Endothelial cell (in vitro differentiated cells): Measurements from ENCODE around the gene CKB. TPM values are rescaled to one million over a fixed set of nuclear protein-coding genes. Genes with fewer than 3 reads are reported as not detected.
A peak's percentile ranks its signal among the peaks of the same experiment; 100 is the strongest.

Experiments
- DNase-seq: peaks from one replicate; pipeline ENCODE4 v3.0.0; 2021; ENCODE audit warnings: low spot score
- H3K27ac Mint-ChIP-seq: one replicate; pipeline ENCODE4 v1.8.0; 2021; ENCODE audit warnings: mixed read lengths, inconsistent platforms; ENCODE audit not compliant: unreplicated experiment
- H3K27me3 Mint-ChIP-seq: one replicate; pipeline ENCODE4 v1.8.0; 2021; ENCODE audit warnings: mild to moderate bottlenecking, moderate library complexity, mixed read lengths, inconsistent platforms; ENCODE audit not compliant: unreplicated experiment
- H3K36me3 Mint-ChIP-seq: one replicate; pipeline ENCODE4 v1.8.0; 2021; ENCODE audit warnings: mild to moderate bottlenecking, low read depth, mixed read lengths, inconsistent platforms; ENCODE audit not compliant: unreplicated experiment
- H3K4me1 Mint-ChIP-seq: one replicate; pipeline ENCODE4 v1.8.0; 2021; ENCODE audit warnings: mild to moderate bottlenecking, mixed read lengths, inconsistent platforms; ENCODE audit not compliant: unreplicated experiment
- H3K4me3 Mint-ChIP-seq: one replicate; pipeline ENCODE4 v1.8.0; 2021; ENCODE audit warnings: mild to moderate bottlenecking, mixed read lengths, inconsistent platforms; ENCODE audit not compliant: unreplicated experiment
- H3K9me3 Mint-ChIP-seq: one replicate; pipeline ENCODE4 v1.8.0; 2021; ENCODE audit warnings: mixed read lengths, inconsistent platforms; ENCODE audit not compliant: unreplicated experiment
- total RNA-seq: library from RNA; stranded (reverse); fragmentation: NEBNext Ultra II Directional; extraction: Animal tissue kit (Norgen Biotek cat#: 25700); gene quantifications from one replicate; pipeline ENCODE4 v1.2.1, GENCODE V29; 2021; ENCODE audit not compliant: unreplicated experiment
- TF ChIP-seq, protein P1 (sequence below): fragments of 200-600 bp; sonication (generic); IDR thresholded peaks from one replicate; pipeline ENCODE4 v1.5.0; 2021; ENCODE audit warnings: antibody characterized with exemption; ENCODE audit not compliant: unreplicated experiment

Gene CKB
- total RNA-seq, 1 donor from 2014 or later: 23.1 TPM

DNA sequence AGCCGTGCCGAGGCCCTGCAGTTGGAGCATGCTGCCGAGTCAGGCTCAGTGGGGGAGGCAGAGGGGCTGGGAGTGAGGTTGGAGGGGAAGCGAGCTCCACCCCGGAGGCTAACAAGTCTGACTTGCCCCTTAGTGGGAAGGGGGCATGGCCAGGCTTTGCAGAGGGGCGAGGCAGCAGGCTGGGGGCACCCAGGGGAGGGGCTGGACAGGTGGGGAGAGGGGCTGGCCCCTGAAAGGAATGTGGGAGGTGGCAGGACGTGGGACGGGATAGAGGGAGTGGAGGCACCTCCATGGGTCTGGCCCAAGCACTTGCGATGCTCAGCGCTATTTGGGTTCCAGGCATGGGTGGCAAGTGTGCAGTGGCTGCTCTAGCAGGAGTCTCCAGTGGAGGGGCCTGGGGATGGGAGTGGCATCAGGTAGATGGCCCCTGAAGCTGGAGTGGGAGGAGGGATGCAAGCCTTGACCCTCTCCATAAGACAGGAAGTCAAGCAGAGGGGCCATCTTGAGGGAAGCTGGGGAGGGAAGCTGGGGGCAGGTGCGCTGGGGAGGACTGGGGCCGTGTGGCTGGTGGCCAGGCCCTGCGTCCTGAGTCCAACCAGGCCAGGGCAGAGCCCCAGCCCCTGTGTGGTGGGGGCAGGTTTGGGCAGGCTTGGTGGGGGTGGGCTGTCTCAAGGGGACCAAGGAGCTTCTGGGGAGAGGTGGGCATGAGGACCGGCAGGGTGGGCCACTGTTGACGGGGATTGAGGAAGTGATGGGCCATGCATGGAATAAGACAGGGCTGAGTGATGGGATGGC is 9.0 kb upstream of the CKB start:
- TF ChIP-seq, protein P1, sequence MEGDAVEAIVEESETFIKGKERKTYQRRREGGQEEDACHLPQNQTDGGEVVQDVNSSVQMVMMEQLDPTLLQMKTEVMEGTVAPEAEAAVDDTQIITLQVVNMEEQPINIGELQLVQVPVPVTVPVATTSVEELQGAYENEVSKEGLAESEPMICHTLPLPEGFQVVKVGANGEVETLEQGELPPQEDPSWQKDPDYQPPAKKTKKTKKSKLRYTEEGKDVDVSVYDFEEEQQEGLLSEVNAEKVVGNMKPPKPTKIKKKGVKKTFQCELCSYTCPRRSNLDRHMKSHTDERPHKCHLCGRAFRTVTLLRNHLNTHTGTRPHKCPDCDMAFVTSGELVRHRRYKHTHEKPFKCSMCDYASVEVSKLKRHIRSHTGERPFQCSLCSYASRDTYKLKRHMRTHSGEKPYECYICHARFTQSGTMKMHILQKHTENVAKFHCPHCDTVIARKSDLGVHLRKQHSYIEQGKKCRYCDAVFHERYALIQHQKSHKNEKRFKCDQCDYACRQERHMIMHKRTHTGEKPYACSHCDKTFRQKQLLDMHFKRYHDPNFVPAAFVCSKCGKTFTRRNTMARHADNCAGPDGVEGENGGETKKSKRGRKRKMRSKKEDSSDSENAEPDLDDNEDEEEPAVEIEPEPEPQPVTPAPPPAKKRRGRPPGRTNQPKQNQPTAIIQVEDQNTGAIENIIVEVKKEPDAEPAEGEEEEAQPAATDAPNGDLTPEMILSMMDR: no peak
- DNase-seq: no peak
- Mint-ChIP-seq H3K9me3 (no peaks in the 10 kb centered on the region), H3K4me3 (no peak overlapping the region), H3K27ac (no peak overlapping the region), H3K27me3 (peaks cover 12% of the 10 kb centered on the region), H3K36me3 (no peaks in the 10 kb centered on the region), H3K4me1 (peaks cover 12% of the 10 kb centered on the region)

DNA sequence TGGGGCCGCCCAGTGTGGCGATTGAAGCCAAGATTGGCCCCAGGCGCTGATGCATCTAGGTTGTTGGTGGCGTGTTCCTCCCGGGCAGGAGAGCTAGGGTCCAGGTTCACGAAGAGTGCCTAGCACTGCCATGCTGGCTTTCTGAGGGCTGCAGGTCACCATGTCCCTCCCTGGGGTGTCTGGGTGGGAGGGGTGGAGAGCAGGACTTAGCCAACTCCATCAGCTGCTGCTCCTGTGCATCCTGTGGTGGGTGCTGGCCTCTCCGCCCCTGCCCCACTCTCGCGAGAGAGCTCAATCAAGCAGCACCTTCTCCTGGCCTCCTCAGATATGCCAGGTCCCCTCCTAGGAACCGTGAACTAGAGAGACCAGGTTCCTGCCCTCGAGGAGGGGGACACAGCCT is 8.2 kb upstream of the CKB start:
- TF ChIP-seq, protein P1: no peak
- Mint-ChIP-seq H3K4me1 (peaks cover 12% of the 10 kb centered on the region), H3K27me3 (peaks cover 12% of the 10 kb centered on the region), H3K9me3 (no peaks in the 10 kb centered on the region), H3K4me3 (peak overlapping the region; percentile 60), H3K27ac (no peak overlapping the region), H3K36me3 (no peaks in the 10 kb centered on the region)
- DNase-seq: no peak

DNA sequence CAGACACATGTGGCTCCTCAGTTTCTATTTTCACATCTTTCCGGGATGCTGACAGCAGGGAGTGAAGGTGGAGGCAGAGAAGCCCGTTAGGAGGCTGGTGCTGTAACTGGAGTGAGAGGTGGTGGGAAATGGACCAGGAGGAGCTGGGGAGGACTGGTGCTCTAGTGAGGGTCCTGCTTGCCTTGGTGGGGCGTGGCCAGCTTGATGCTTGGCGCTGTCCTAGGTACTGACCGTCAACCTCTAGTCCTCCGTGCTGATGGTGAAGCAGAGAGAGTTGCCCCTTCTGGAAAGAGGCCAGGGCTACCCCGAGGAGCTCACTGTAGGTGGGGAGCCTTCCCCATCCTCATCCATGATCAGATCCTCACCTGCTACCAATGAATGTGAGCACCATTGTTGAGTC is 7.8 kb upstream of the CKB start:
- H3K27me3 Mint-ChIP-seq: peaks cover 13% of the 10 kb centered on the region
- H3K4me1 Mint-ChIP-seq: peaks cover 12% of the 10 kb centered on the region
- peak overlapping the region; percentile 60 for H3K4me3 Mint-ChIP-seq
- DNase-seq: no peak
- H3K9me3 Mint-ChIP-seq: no peaks in the 10 kb centered on the region
- H3K27ac Mint-ChIP-seq: no peak overlapping the region
- TF ChIP-seq, protein P1: no peak
- no peaks in the 10 kb centered on the region for H3K36me3 Mint-ChIP-seq

DNA sequence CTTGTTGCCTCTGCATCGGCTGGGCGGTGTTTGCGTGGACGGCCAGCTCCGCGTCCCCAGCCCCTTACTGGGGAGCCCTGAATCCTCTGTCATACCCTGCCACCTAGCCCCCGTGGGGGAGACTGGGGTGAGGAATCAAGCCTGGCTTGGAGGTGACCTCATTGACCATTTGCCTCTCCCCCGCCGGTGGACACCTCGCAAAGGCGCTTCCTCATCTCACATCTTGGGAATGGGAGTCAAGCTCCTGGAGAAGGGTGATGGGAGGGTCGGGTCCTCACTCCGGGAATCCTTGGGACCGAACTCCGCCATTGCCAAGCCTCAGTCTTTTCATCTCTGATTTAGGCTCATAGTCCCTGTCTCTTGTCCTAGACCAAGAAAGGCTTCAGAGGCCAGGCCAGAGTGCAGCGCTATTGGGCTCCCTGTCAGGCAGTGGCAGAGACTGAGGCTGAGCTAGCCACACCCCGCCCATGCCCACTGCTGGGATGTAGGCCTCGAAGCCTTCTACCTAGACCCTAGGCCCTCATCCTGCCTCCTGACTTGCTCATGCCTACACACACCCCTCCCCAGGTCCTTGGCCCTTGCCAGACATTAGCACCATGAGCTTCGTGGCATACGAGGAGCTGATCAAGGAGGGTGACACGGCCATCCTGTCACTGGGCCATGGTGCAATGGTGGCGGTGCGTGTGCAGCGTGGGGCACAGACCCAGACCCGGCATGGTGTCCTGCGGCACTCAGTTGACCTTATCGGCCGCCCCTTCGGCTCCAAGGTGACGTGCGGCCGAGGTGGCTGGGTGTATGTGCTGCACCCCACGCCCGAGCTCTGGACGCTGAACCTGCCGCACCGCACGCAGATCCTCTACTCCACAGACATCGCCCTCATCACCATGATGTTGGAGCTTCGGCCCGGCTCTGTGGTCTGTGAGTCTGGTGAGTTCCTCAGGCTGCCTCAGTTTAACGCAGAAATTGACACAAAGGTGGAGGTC is 7.0 kb upstream of the CKB start:
- DNase-seq: no peak
- Mint-ChIP-seq H3K9me3 (no peaks in the 10 kb centered on the region), H3K27me3 (peaks cover 13% of the 10 kb centered on the region), H3K4me1 (peaks cover 12% of the 10 kb centered on the region), H3K4me3 (peak overlapping the region; percentile 96), H3K27ac (peak overlapping the region; percentile 80), H3K36me3 (no peaks in the 10 kb centered on the region)
- TF ChIP-seq, protein P1: no peak
